DND-41 (cell line): ENCODE measurements around the gene MYH9.

Source experiments
- EZH2 ChIP-seq: IDR thresholded peaks from 3 replicates; pipeline ENCODE4 v1.6.1; 2012; ENCODE audit warnings: borderline replicate concordance, low read depth, mild to moderate bottlenecking, moderate library complexity, low read length, inconsistent platforms; ENCODE audit not compliant: severe bottlenecking
- TF ChIP-seq, protein P1 (sequence below): IDR thresholded peaks from 2 replicates; pipeline ENCODE4 v1.5.1; 2012; ENCODE audit warnings: borderline replicate concordance, low read length, moderate library complexity, mild to moderate bottlenecking; ENCODE audit not compliant: poor library complexity, severe bottlenecking; ENCODE audit errors: extremely low read depth

GRCh38 chr22:36306227-36306626 is 81.5 kb downstream of the MYH9 start:
- TF ChIP-seq, protein P1, sequence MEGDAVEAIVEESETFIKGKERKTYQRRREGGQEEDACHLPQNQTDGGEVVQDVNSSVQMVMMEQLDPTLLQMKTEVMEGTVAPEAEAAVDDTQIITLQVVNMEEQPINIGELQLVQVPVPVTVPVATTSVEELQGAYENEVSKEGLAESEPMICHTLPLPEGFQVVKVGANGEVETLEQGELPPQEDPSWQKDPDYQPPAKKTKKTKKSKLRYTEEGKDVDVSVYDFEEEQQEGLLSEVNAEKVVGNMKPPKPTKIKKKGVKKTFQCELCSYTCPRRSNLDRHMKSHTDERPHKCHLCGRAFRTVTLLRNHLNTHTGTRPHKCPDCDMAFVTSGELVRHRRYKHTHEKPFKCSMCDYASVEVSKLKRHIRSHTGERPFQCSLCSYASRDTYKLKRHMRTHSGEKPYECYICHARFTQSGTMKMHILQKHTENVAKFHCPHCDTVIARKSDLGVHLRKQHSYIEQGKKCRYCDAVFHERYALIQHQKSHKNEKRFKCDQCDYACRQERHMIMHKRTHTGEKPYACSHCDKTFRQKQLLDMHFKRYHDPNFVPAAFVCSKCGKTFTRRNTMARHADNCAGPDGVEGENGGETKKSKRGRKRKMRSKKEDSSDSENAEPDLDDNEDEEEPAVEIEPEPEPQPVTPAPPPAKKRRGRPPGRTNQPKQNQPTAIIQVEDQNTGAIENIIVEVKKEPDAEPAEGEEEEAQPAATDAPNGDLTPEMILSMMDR, result no peak
- TF ChIP-seq EZH2, result no peak
